Measurements from ENCODE around the gene SLC45A2.

SLC45A2 gene

DNA sequence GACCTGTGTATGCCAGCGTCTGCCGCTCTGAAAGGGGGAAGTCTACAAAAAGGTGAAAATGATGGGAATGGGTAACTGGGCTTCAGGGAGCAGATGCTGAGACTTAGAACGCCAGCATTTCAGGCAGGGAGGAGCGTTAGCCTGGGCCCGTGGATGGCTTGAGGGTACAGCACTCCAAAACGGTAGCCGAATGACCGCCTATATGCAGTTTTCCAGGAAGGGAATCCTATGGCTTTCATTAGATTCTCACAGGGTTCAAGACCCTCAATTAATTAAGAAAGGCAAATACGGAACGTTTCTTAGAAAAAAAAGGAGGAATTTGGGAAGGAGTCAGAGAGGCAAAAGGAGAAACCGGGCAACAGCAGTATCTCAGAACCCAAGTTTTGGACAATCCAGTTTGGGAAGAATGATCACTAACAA, 22.7 kb upstream of the SLC45A2 start:
- peak; percentile 42 for DNase-seq (ENCODE audit: low spot score)

DNA sequence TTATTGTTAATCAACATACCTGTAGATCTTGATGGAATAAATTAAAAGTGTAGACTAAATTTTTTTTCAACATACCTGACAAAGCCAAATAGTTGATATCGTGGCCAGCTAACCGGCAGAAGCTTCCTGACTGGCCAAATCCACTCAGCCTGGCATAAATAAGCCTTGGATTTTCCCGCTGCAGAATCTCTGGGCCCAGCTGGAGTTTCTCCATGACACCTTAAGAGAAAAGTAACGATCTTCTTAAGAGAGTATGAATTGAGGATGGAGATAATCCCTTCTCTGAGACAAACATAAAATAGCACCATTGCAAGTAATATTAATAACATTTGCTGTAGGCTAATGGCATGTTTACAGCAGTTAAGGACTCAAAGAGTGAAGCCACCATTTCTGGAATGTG, 21.2 kb upstream of the SLC45A2 start:
- no peak for DNase-seq (ENCODE audit: low spot score)

- DNase-seq (ENCODE audit: low spot score) = no peak
These were observed 20.7 kb upstream of the SLC45A2 start for GRCh38 chr5:34005211-34005610.

DNA sequence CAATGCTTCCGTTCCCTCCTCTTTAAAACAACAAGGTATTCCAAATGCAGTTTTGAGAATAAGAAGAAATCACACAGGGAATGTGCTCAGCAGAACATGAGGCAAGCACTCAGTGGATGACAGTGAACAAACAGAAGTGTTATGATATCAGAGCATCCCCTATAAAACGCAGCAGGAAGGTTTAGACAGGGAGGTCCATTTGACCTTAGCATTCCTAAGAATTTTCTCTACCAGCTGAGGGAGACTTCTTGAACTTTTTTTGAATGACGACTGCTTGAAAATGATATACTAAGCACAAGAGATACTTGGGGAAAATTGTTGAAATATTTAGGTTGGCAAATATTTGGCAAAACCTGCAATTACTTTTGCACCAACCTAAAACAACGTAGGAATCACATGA, 19.4 kb upstream of the SLC45A2 start:
- no peak for DNase-seq (ENCODE audit: low spot score)

- DNase-seq (ENCODE audit: low spot score) = no peak
These were observed 18.3 kb upstream of the SLC45A2 start for GRCh38 chr5:34002629-34003328.

DNA sequence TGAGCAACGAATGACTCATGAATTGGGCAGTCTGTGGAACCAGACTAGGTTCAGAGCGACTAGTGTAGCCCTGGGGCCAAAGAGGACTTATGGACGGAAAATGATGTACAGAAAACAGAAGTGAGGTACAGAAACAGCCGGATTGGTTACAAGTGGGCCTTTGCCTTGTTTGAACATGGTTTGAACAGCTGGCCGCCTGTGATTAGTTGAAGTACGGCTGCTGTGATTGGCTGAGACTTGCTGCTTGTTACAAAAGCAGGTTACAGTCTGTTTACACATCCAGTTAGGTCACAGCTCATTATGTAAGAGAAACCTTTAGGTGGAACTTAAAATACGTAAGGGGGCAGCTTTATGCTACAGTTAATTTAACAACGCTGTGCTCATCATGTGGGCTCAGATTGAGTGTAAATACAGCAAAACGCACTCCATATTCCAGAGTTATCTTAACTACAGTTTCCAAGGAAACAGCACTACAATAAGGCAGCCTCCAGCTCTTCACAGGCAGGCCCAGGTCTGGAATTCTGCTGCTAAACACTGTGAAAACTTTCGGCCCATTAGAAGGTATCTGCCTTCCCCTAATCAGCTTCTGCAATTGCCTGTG, 16.8 kb upstream of the SLC45A2 start:
- DNase-seq (ENCODE audit: low spot score) = no peak

DNA sequence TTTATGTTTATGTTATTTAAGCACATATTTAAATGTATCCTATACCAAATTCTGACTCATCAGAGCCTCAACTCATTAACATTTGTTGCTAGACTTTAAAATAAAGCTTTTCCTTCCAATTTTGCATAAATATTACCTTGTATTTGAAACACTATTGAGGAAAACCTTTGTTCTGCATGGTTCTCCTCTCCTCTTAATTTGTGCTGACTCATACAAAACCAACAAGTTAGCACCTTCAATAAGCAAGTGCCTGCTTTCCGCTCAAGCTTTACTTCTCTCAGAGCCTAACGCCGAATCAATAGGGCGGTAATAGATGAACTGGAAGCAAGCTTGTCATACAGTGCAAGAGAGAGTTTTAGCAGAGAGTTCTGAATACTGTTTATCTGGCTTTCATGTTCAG, 15.5 kb upstream of the SLC45A2 start:
- DNase-seq (ENCODE audit: low spot score) = no peak

DNA sequence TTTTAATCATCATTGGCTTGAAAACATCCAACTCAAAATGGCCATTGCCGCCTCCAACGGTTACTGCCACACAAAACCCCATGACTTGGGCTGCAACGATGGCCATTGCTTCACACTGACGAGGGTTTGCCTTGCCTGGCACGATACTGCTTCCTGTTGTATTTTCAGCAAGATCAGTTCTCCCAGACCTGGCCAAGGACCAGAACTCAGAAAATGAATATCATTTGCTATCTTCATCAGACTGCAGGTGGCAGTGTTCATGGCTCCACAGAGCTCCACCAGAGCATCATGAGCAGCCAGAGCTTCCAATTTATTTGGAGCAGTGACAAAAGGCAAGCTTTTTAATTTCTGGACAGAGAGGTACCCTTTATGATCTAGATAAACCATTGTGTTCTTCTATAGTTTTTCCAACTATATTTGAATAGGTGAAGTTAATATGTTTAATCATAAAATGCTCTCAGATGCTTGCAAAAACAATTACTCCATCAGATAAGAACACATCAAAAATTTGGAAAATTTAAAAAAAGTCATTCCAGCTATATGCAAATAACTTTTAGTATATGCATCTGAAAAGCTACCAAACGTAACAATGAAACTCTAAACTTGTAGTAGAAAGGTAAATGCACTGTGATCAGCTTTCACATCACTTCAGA, 13.0 kb upstream of the SLC45A2 start:
- peak; percentile 85 for DNase-seq (ENCODE audit: low spot score)

GRCh38 chr5:33995865-33996264, 11.4 kb upstream of the SLC45A2 start:
- no peak for DNase-seq (ENCODE audit: low spot score)

DNA sequence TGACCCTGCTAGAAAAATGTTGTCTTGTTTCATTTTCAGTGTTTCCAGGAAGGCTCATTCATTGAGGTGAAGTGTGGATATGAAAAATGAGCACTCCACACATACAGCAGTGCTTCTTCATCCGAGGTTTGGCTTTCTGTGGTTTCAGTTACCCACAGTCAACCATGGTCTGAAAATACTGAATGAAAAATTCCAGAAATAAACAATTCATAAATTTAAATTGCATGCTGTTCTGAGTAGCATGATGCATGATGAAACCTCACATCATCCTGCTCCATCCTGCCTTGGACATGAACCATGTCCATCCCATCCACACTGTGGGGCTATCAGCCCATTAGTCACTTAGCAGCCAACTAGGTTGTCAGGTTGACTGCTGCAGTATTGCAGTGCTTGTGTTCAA, 10.4 kb upstream of the SLC45A2 start:
- DNase-seq (ENCODE audit: low spot score) = no peak

- DNase-seq (ENCODE audit: low spot score) = no peak
These were observed 8.4 kb upstream of the SLC45A2 start for GRCh38 chr5:33992864-33993263.

DNA sequence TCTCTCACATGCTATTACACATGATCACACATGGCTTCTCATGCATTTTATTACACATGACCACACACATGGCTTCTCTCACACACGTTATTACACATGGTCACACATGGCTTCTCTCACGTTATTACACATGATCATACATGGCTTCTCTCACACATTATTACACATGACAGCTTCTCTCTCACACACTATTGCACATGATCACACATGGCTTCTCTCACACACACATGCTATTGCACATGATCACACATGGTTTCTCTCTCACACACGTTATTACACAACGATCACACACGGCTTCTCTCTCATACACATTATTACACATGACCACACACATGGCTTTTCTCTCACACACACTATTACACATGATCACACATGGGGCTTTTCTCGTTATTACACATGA, 954 bp upstream of the SLC45A2 start:
- DNase-seq (ENCODE audit: low spot score) = no peak

GRCh38 chr5:33984178-33984577, 315 bp downstream of the SLC45A2 start:
- DNase-seq (ENCODE audit: low spot score) = no peak

DNA sequence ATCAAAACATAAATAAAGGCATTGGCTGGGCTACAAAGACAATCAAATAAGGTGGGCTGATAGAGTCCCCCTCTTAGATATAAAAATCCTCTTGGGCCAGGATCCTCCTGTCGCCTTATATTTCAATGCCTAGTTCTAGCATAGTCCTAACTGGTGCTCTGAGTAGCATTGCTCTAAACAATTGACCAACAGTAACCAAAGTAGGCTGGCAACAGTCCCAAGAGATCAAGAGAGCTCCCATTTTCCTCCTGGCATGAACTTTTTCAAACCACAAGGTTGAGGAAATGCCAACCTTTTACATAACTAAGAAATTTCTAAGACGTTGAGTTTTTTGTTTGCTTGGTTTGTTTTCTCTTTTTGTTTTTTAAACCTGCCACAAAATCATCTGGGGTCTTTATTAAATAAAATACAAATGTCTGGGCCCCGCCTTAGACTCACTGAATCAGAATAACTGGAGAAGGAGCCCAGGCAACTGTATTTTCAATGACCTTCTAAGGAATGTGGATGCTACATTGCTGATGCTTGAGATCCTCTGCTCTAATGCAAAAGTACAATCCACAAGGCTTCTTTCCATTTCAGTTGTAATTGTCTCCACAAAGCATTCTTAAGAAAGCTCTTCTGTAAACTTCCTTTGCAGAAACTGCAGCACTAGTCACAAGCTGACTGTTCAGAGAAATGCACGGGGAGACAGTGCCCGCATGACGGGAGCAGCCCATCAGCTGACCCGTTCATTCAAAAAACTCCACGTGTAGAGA, 2.9 kb downstream of the SLC45A2 start:
- DNase-seq (ENCODE audit: low spot score) = no peak

DNA sequence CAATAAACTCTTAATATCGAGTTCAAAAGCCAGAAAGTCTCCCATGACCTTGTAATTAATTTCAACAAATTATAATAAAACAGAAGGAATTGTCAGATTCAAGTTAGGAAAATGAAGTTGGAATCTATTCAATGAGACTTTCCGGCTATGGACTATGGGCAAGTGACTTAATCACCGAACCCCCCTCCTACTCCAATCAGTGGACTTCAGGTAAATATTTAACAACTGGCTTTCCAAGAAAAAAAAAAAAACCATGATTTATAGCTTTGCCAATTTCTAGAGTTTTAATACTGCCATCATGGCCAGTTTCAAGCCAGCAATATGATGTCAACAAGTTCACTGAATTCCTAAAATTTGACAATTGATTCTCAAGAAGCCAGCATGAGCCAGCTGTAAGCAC, 4.5 kb downstream of the SLC45A2 start:
- no peak for DNase-seq (ENCODE audit: low spot score)

DNA sequence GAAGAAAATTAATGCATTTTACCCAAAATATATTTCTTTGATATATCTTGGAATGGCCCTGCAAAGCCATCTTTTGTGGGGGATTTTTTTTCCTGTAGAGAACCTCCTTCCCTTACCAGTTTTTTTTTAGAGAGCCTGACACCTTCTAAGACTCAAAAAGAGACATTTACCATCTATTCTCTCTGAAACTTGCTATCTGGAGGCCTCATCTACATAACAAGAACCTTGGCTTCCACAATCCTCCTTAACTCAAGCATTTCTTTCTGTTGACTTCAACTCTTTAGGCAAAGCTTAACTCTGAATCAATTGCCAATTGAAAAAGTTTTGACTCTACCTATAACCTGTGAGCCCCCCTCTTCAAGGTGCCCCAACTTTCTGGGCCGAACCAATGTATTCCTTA, 6.2 kb downstream of the SLC45A2 start:
- no peak for DNase-seq (ENCODE audit: low spot score)

DNA sequence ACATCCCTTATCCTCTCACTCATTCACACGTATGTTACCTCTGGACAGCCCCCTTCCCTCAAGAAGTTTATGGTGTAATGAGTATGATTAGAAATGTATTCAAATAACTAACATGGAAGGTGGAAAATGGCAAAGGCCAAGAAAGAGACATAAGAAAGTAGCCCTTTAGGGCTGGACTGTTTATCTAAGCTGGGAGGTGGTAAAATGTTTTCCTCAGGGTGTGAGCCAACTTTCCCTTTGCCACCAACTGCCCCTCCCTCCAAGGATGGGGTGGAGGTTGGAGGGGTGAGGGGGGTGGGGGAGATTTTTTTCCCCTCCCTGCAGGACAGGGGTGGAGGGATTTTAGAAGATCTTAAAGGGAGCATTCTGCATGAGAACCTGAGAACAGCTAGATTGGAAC, 8.2 kb downstream of the SLC45A2 start:
- DNase-seq (ENCODE audit: low spot score) = no peak

DNA sequence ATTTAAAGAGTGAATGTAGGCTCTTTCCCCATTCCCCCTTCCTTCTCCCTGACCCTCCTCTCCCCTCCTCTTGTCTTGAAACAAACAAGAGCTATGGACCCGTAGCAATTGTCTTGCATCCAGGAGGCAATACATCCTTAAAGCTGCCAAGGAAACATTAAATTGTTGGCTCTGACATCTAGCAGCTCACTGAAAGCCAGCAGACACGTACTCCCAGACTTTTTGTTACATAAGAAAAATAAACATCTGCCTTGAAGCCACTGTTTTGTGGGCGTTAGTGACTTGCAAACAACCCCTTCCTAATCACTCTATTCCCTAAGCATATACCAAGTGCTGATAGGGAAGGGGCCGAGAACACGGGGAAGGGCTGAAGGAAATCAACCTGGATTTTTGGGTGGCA, 8.6 kb downstream of the SLC45A2 start:
- no peak for DNase-seq (ENCODE audit: low spot score)

- DNase-seq (ENCODE audit: low spot score) = no peak
These were observed 11.2 kb downstream of the SLC45A2 start for GRCh38 chr5:33973271-33973670.

DNA sequence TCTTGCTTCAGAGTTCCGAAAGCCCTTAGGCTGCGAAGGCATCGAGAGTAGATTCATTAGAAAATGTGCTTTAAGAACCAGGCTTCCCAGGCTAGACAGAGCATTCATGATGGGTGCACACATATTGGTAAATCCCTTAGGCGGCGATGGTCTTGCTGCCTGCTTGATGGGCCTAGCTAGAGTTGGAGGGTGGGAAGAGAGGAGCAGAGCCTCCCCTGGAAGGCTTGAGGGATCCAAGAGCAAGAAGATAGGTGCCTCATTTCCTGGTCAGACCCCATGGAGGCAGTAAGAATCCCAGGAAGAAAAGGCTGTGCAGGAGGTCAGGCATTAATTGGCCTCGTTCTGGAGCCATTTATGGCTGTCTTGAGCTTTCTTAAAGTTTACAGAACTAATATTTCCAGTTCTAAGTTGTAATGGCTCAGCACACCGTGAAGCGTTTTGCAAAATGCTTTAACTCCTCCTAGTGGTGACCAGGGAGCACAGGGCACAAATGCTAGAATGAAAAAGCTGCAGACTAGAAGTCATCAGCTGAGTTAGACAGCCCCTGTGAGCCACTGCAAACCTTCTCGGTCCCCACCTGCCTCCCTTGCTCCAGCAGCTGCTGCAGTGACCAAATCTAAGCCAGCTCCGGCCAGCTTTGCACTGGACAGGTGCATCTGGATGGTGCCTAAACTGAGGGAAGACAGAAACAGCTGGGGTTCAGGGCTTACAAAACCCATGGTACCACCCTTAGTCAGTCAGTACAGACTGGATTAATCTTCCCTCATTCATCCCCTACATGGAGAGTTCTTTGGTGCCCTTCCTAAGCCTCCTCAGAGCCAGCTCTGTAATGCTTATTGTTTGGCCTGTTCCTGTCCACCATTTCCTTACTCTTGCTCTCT, 14.7 kb downstream of the SLC45A2 start:
- peak; percentile 34 for DNase-seq (ENCODE audit: low spot score)

DNA sequence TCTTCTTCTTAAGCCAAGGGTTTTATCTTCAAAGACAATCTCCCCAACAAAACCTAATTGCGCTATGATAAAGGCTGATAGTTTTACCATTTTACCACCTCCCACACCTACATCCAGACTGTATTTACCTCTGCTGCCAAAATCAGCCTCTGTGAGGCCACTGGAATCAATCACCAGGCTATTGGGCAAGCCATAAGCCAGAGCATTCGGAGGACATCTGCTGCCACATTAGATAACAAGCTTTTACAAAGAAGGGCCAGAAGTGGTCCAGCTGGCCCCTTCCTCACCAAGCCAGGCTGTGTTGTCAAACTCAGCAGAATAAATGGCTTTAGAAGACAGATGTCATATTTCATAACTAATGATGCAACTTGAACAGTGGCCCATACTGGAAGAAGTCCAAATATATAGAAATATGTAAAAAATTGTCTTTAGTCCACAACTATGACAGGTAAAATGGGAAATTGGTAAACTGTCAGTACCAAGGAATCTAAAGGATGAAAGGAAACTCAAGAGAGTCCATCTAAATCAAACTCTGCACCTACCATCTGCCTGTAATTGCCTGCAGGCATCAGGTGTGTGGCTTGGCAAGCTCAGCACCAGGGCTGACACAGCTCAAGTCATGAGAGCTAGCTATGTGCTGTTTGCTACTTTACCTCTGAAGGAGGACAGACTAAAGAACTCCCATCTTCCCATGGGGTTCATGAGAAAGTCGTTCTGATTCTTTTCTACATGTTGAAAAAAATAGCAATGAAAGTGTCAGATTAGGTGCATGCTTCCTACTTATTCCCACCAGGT, 16.1 kb downstream of the SLC45A2 start:
- no peak for DNase-seq (ENCODE audit: low spot score)
